Measurements from ENCODE around the gene BUB1B. TPM values are rescaled to one million over a fixed set of nuclear protein-coding genes. Genes with fewer than 3 reads are reported as not detected.
"Not testable (repeated sequence)": the region's sequence is repeated elsewhere in the genome, so short reads cannot be mapped to it uniquely, and the experiment has no call there.

The BUB1B gene
- total RNA-seq, 3 donors from 2014 or later (not counting 1 experiment from before 2014, with no cell fraction given) = 0.75 to 2.4 (median 1.9) TPM

- WGBS (ENCODE audit: insufficient coverage) = 84% methylated on average over 2 of the region's 2 CpGs
- no peaks in the 10 kb centered on the region for H3K9me3 Mint-ChIP-seq
- H3K27ac Mint-ChIP-seq = no peak overlapping the region
Observed at GRCh38 chr15:40114218-40114617, 46.7 kb upstream of the BUB1B start.

GRCh38 chr15:40115106-40115505 is 45.8 kb upstream of the BUB1B start:
- DNase-seq; H3K27ac ChIP-seq (ENCODE audit: low read length); H3K4me3 ChIP-seq (ENCODE audit: low read length); intact Hi-C loops (cut with micrococcal nuclease); ATAC-seq; H3K9me3 ChIP-seq (ENCODE audit: control insufficient read depth, insufficient read depth, low read length); H3K36me3 ChIP-seq (ENCODE audit: control insufficient read depth, insufficient read depth, low read length); H3K9me3 Mint-ChIP-seq; H3K4me1 Mint-ChIP-seq; H3K4me3 Mint-ChIP-seq; H3K27me3 ChIP-seq (ENCODE audit: control insufficient read depth, insufficient read depth, low read length); H3K36me3 Mint-ChIP-seq: not testable (repeated sequence)
- H3K27ac Mint-ChIP-seq = peak overlapping the region in 1 of 2 donors; percentile 79
- H3K27me3 Mint-ChIP-seq (ENCODE audit: low read depth in 2 of 2) = peaks cover 13 to 15% of the 10 kb centered on the region in 2 donors
- peaks cover 11% of the 10 kb centered on the region for H3K4me1 ChIP-seq (ENCODE audit: control insufficient read depth, insufficient read depth, low read length)
- 96% methylated on average over 14 of the region's 14 CpGs for WGBS (ENCODE audit: insufficient coverage)

More at GRCh38 chr15:40114218-40114617, 46.7 kb upstream of the BUB1B start:
- no peaks in the 10 kb centered on the region for H3K36me3 ChIP-seq (ENCODE audit: control insufficient read depth, insufficient read depth, low read length)
- ATAC-seq (no peak), DNase-seq (no peak)
- H3K27me3 Mint-ChIP-seq (ENCODE audit: low read depth in 2 of 2) = peaks cover 13 to 15% of the 10 kb centered on the region in 2 donors
- no peak overlapping the region for H3K4me3 Mint-ChIP-seq
- peaks cover 16% of the 10 kb centered on the region for H3K4me1 ChIP-seq (ENCODE audit: control insufficient read depth, insufficient read depth, low read length)
- no peaks in the 10 kb centered on the region for H3K36me3 Mint-ChIP-seq
- H3K27me3 ChIP-seq (ENCODE audit: control insufficient read depth, insufficient read depth, low read length) = no peaks in the 10 kb centered on the region
- H3K9me3 ChIP-seq (ENCODE audit: control insufficient read depth, insufficient read depth, low read length) = no peaks in the 10 kb centered on the region
- no peak overlapping the region for H3K27ac ChIP-seq (ENCODE audit: low read length)
- no peak for TF ChIP-seq CTCF (IDR thresholded peaks at IDR 0.05)
- H3K4me1 Mint-ChIP-seq = peaks cover 9 to 10% of the 10 kb centered on the region in 2 donors
- no peak overlapping the region for H3K4me3 ChIP-seq (ENCODE audit: low read length)
- intact Hi-C loops (cut with micrococcal nuclease) = no loop called here

- Mint-ChIP-seq H3K27ac (peak overlapping the region; percentile 45 to 79), H3K27me3 (ENCODE audit: low read depth in 2 of 2) (peaks cover 13 to 15% of the 10 kb centered on the region in 2 donors), H3K36me3 (no peaks in the 10 kb centered on the region), H3K9me3 (no peaks in the 10 kb centered on the region), H3K4me1 (peaks cover 6 to 7% of the 10 kb centered on the region in 2 donors), H3K4me3 (no peak overlapping the region)
- TF ChIP-seq CTCF (IDR thresholded peaks at IDR 0.05) = no peak
- Histone ChIP-seq H3K9me3 (ENCODE audit: control insufficient read depth, insufficient read depth, low read length) (no peaks in the 10 kb centered on the region), H3K27me3 (ENCODE audit: control insufficient read depth, insufficient read depth, low read length) (no peaks in the 10 kb centered on the region), H3K36me3 (ENCODE audit: control insufficient read depth, insufficient read depth, low read length) (no peaks in the 10 kb centered on the region), H3K4me3 (ENCODE audit: low read length) (no peak overlapping the region), H3K4me1 (ENCODE audit: control insufficient read depth, insufficient read depth, low read length) (peaks cover 11% of the 10 kb centered on the region), H3K27ac (ENCODE audit: low read length) (peak overlapping the region; percentile 22)
- 20% methylated on average over 8 of the region's 8 CpGs for WGBS (ENCODE audit: insufficient coverage)
- peak in 1 of 2 donors; percentile 54 for DNase-seq
- peak; percentile 69 to 82 (median 81) for ATAC-seq
- intact Hi-C loops (cut with micrococcal nuclease) = no loop called here
Observed at GRCh38 chr15:40115670-40116093, 45.2 kb upstream of the BUB1B start.

GRCh38 chr15:40118473-40118872 is 42.4 kb upstream of the BUB1B start:
- no peak for ATAC-seq
- H3K4me3 ChIP-seq (ENCODE audit: low read length) = no peak overlapping the region
- WGBS (ENCODE audit: insufficient coverage) = 96% methylated on average over 3 of the region's 3 CpGs
- H3K27me3 Mint-ChIP-seq (ENCODE audit: low read depth in 2 of 2) = peaks cover 0 to 2% of the 10 kb centered on the region in 2 donors
- no peak overlapping the region for H3K4me3 Mint-ChIP-seq
- H3K9me3 Mint-ChIP-seq = no peaks in the 10 kb centered on the region
- intact Hi-C loops (cut with micrococcal nuclease) = no loop called here
- no peaks in the 10 kb centered on the region for H3K36me3 Mint-ChIP-seq
- H3K27ac ChIP-seq (ENCODE audit: low read length) = no peak overlapping the region
- peaks cover 6 to 7% of the 10 kb centered on the region in 2 donors for H3K4me1 Mint-ChIP-seq
- TF ChIP-seq CTCF (IDR thresholded peaks at IDR 0.05) = no peak
- no peaks in the 10 kb centered on the region for H3K36me3 ChIP-seq (ENCODE audit: control insufficient read depth, insufficient read depth, low read length)
- H3K4me1 ChIP-seq (ENCODE audit: control insufficient read depth, insufficient read depth, low read length) = peaks cover 11% of the 10 kb centered on the region
- no peaks in the 10 kb centered on the region for H3K27me3 ChIP-seq (ENCODE audit: control insufficient read depth, insufficient read depth, low read length)
- H3K9me3 ChIP-seq (ENCODE audit: control insufficient read depth, insufficient read depth, low read length) = no peaks in the 10 kb centered on the region
- H3K27ac Mint-ChIP-seq = no peak overlapping the region
- no peak for DNase-seq

All from natural killer cell (primary cell).